Astrocyte of the spinal cord (primary cell): Measurements from ENCODE around the gene SETD2.

Experiments
- DNase-seq: peaks from one replicate; pipeline ENCODE4 v3.0.0; 2011; ENCODE audit warnings: low read depth, low spot score
- H3K4me3 ChIP-seq: 2 replicates; pipeline ENCODE4 v1.5.1; 2011; ENCODE audit warnings: low read depth, mild to moderate bottlenecking, low read length, moderate library complexity
- CTCF ChIP-seq: IDR thresholded peaks from 2 replicates; pipeline ENCODE4 v1.5.1; 2012; ENCODE audit warnings: low read depth, mild to moderate bottlenecking, low read length, inconsistent platforms
- in situ Hi-C: cut with HindIII; loops from 2 replicates; pipeline ENCODE4 v1.10.0; 2017; ENCODE audit warnings: low sequenced_read_pairs

Gene SETD2

GRCh38 chr3:47113669-47114365 is 50.1 kb downstream of the SETD2 start:
- TF ChIP-seq CTCF = no peak
- no peak overlapping the region for H3K4me3 ChIP-seq
- DNase-seq = peak; percentile 84
- in situ Hi-C loops = no loop called here

- TF ChIP-seq CTCF = no peak
- in situ Hi-C loops = no loop called here
- DNase-seq = no peak
- no peak overlapping the region for H3K4me3 ChIP-seq
Measured at GRCh38 chr3:47112997-47113396, 50.9 kb downstream of the SETD2 start.

- TF ChIP-seq CTCF = no peak
- in situ Hi-C loops = no loop called here
- no peak overlapping the region for H3K4me3 ChIP-seq
- DNase-seq = no peak
Measured at GRCh38 chr3:47109393-47109792, 54.5 kb downstream of the SETD2 start.

GRCh38 chr3:47108546-47108945 is 55.4 kb downstream of the SETD2 start:
- in situ Hi-C loops = no loop called here
- H3K4me3 ChIP-seq = no peak overlapping the region
- DNase-seq = no peak
- TF ChIP-seq CTCF = no peak

- in situ Hi-C loops = no loop called here
Measured at GRCh38 chr3:47104259-47104658, 59.7 kb downstream of the SETD2 start.

GRCh38 chr3:47103619-47104018 is 60.3 kb downstream of the SETD2 start:
- H3K4me3 ChIP-seq = no peak overlapping the region
- TF ChIP-seq CTCF = no peak
- no peak for DNase-seq
- in situ Hi-C loops = no loop called here

More at GRCh38 chr3:47104259-47104658, 59.7 kb downstream of the SETD2 start:
- DNase-seq = no peak
- no peak overlapping the region for H3K4me3 ChIP-seq
- TF ChIP-seq CTCF = no peak

- H3K4me3 ChIP-seq = no peak overlapping the region
- in situ Hi-C loops = no loop called here
- TF ChIP-seq CTCF = no peak
- DNase-seq = no peak
Measured at GRCh38 chr3:47102081-47102600, 61.8 kb downstream of the SETD2 start.
